Left ventricle myocardium inferior (tissue), 1 donor: ENCODE measurements around the gene CFAP61. TPM values are rescaled to one million over a fixed set of nuclear protein-coding genes. Genes with fewer than 3 reads are reported as not detected.

Experiments
- DNase-seq: peaks from one replicate; pipeline ENCODE4 v3.0.0-alpha.2; 2020
- H3K27ac ChIP-seq: fragments of 200-600 bp; replicated peaks from 2 replicates; pipeline ENCODE4 v1.8.0; 2021
- H3K27me3 ChIP-seq: fragments of 200-600 bp; 2 replicates; pipeline ENCODE4 v1.8.0; 2021; ENCODE audit warnings: low read depth
- H3K36me3 ChIP-seq: fragments of 200-600 bp; 2 replicates; pipeline ENCODE4 v1.8.0; 2021
- H3K4me1 ChIP-seq: fragments of 200-600 bp; 2 replicates; pipeline ENCODE4 v1.8.0; 2021
- H3K4me3 ChIP-seq: fragments of 200-600 bp; 2 replicates; pipeline ENCODE4 v1.8.0; 2021; ENCODE audit warnings: mild to moderate bottlenecking, moderate library complexity
- H3K9me3 ChIP-seq: fragments of 200-600 bp; replicated peaks from 2 replicates; pipeline ENCODE4 v1.8.0; 2021
- intact Hi-C: fragments of 100-400 bp; cut with micrococcal nuclease; formaldehyde crosslinking; loops from one replicate; pipeline ENCODE4 v1.11.0; 2022
- total RNA-seq: library from RNA; stranded (reverse); fragmentation: NEBNext Ultra II Directional; extraction: Animal tissue kit (Norgen Biotek cat#: 25700); gene quantifications from one replicate; pipeline ENCODE4 v1.2.1, GENCODE V29; 2021
- TF ChIP-seq, protein P1 (sequence below): fragments of 200-600 bp; IDR thresholded peaks from 2 replicates; pipeline ENCODE4 v1.8.0; 2021; ENCODE audit warnings: antibody characterized with exemption, mild to moderate bottlenecking, borderline replicate concordance
- donor health status: DM: no; HTN: yes; CAD: no; lungs with severe emphysema.

Gene CFAP61
- total RNA-seq, 1 donor from 2014 or later: 54.8 TPM

DNA sequence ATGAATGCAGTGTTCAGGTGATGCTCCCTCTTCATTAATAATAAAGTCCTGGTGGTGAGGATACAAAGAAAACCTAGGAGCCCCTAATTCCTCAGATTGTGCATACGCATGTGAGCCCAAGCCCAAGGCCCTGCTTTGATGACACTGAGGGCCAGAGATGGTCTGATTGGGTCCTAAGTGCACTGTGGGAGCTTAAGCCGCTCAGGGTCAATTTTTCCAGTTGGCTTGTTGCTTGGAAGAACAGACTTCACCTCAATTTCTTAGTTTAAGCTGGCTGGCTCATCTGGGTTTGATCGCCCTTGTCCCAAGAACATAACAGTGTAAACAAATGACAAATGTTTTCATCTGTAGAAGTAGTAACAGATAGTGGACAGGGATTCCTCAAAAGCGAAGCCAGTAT lies 357.0 kb downstream of the CFAP61 start:
- peaks cover 24% of the 10 kb centered on the region for H3K4me1 ChIP-seq
- intact Hi-C loops: no loop called here
- DNase-seq: no peak
- no peak overlapping the region for H3K4me3 ChIP-seq
- TF ChIP-seq, protein P1, sequence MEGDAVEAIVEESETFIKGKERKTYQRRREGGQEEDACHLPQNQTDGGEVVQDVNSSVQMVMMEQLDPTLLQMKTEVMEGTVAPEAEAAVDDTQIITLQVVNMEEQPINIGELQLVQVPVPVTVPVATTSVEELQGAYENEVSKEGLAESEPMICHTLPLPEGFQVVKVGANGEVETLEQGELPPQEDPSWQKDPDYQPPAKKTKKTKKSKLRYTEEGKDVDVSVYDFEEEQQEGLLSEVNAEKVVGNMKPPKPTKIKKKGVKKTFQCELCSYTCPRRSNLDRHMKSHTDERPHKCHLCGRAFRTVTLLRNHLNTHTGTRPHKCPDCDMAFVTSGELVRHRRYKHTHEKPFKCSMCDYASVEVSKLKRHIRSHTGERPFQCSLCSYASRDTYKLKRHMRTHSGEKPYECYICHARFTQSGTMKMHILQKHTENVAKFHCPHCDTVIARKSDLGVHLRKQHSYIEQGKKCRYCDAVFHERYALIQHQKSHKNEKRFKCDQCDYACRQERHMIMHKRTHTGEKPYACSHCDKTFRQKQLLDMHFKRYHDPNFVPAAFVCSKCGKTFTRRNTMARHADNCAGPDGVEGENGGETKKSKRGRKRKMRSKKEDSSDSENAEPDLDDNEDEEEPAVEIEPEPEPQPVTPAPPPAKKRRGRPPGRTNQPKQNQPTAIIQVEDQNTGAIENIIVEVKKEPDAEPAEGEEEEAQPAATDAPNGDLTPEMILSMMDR: no peak
- no peak overlapping the region for H3K27ac ChIP-seq
- no peaks in the 10 kb centered on the region for H3K36me3 ChIP-seq
- H3K9me3 ChIP-seq: no peaks in the 10 kb centered on the region
- H3K27me3 ChIP-seq: no peaks in the 10 kb centered on the region

Other genes with a start within 250 kb of the CFAP61 start
- 67.5 TPM for gene NAA20, start 35.2 kb upstream of the CFAP61 start, total RNA-seq
- gene CRNKL1, start 66 bp upstream of the CFAP61 start, total RNA-seq: 18.0 TPM